Measurements from ENCODE around the gene ZDHHC14.

Gene ZDHHC14

GRCh38 chr6:157663261-157663660, 282.3 kb downstream of the ZDHHC14 start:
- no peak for ATAC-seq
- TF ChIP-seq TOX (CRISPR knock-in tag; IDR thresholded peaks at IDR 0.05; ENCODE audit: borderline replicate concordance), result no peak
- TF ChIP-seq ZFP30 (CRISPR knock-in tag; IDR thresholded peaks at IDR 0.05), result no peak
- TF ChIP-seq CSDC2 (CRISPR knock-in tag; IDR thresholded peaks at IDR 0.05), result no peak
- no peak for TF ChIP-seq ARNTL (CRISPR knock-in tag; IDR thresholded peaks at IDR 0.05; ENCODE audit: borderline replicate concordance, low read depth)
- TF ChIP-seq BACH2 (CRISPR knock-in tag; IDR thresholded peaks at IDR 0.05; ENCODE audit: borderline replicate concordance), result no peak
- TF ChIP-seq ESRRG (CRISPR knock-in tag; IDR thresholded peaks at IDR 0.05), result no peak
- TF ChIP-seq CSRNP3 (CRISPR knock-in tag; IDR thresholded peaks at IDR 0.05), result no peak
- TF ChIP-seq SNAI2 (CRISPR knock-in tag; IDR thresholded peaks at IDR 0.05), result no peak
- TF ChIP-seq PPARA (CRISPR knock-in tag; IDR thresholded peaks at IDR 0.05; ENCODE audit: borderline replicate concordance), result no peak
- TF ChIP-seq GLIS3 (CRISPR knock-in tag; IDR thresholded peaks at IDR 0.05), result no peak
- TF ChIP-seq TCF4 (CRISPR knock-in tag; IDR thresholded peaks at IDR 0.05; ENCODE audit: borderline replicate concordance), result no peak
- TF ChIP-seq ZC3H10 (CRISPR knock-in tag; IDR thresholded peaks at IDR 0.05), result no peak
- TF ChIP-seq ISL1 (CRISPR knock-in tag; IDR thresholded peaks at IDR 0.05), result no peak

GRCh38 chr6:157665180-157665579, 284.2 kb downstream of the ZDHHC14 start:
- no peak for ATAC-seq
- no peak for TF ChIP-seq ZFP30 (CRISPR knock-in tag; IDR thresholded peaks at IDR 0.05)
- no peak for TF ChIP-seq RARB (CRISPR knock-in tag; IDR thresholded peaks at IDR 0.05)

- ATAC-seq, result no peak
- no peak for TF ChIP-seq ARNTL (CRISPR knock-in tag; IDR thresholded peaks at IDR 0.05; ENCODE audit: borderline replicate concordance, low read depth)
- TF ChIP-seq ZNF8 (CRISPR knock-in tag; IDR thresholded peaks at IDR 0.05), result no peak
- no peak for TF ChIP-seq CSRNP3 (CRISPR knock-in tag; IDR thresholded peaks at IDR 0.05)
- TF ChIP-seq ISL1 (CRISPR knock-in tag; IDR thresholded peaks at IDR 0.05), result no peak
- no peak for TF ChIP-seq PPARA (CRISPR knock-in tag; IDR thresholded peaks at IDR 0.05; ENCODE audit: borderline replicate concordance)
- no peak for TF ChIP-seq CSDC2 (CRISPR knock-in tag; IDR thresholded peaks at IDR 0.05)
- TF ChIP-seq PATZ1 (CRISPR knock-in tag; IDR thresholded peaks at IDR 0.05; ENCODE audit: borderline replicate concordance), result no peak
- TF ChIP-seq ZNF565 (CRISPR knock-in tag; conservative IDR thresholded peaks at IDR 0.05; ENCODE audit: low read depth), result no peak
- no peak for TF ChIP-seq TCF4 (CRISPR knock-in tag; IDR thresholded peaks at IDR 0.05; ENCODE audit: borderline replicate concordance)
- TF ChIP-seq BACH2 (CRISPR knock-in tag; IDR thresholded peaks at IDR 0.05; ENCODE audit: borderline replicate concordance), result no peak
- TF ChIP-seq TOX (CRISPR knock-in tag; IDR thresholded peaks at IDR 0.05; ENCODE audit: borderline replicate concordance), result no peak
- no peak for TF ChIP-seq POU6F1 (CRISPR knock-in tag; IDR thresholded peaks at IDR 0.05; ENCODE audit: borderline replicate concordance, low read depth)
- TF ChIP-seq TSHZ2 (CRISPR knock-in tag; IDR thresholded peaks at IDR 0.05), result no peak
- no peak for TF ChIP-seq OSR1 (CRISPR knock-in tag; IDR thresholded peaks at IDR 0.05)
- TF ChIP-seq ZC3H10 (CRISPR knock-in tag; IDR thresholded peaks at IDR 0.05), result no peak
Observed at GRCh38 chr6:157666729-157667128, 285.7 kb downstream of the ZDHHC14 start.

All from SK-N-SH treated with all-trans-retinoic acid at 6 μM for 48 hours (cell line).